Stimulated activated naive B cell treated with anti-CD40 and anti-IgM and Interleukin-4, amounts not matched to agents 10 μg/mL and 1 μg/mL and 100 μg/mL, for 72 hours (primary cell): ENCODE measurements around the gene CALML5.

ENCODE experiments used
- ATAC-seq, 2 donors: fragments of 150-1000 bp; cut with Tn5 transposase; replicated peaks; 2 replicates each; pipeline ENCODE4 v1.10.0; 2021; ENCODE audit warnings: moderate library complexity in 1 of 2
- DNase-seq: peaks from one replicate; pipeline ENCODE4 v3.0.0; 2021
- H3K27ac Mint-ChIP-seq: one replicate; pipeline ENCODE4 v1.8.0; 2022; ENCODE audit warnings: mild to moderate bottlenecking, mixed read lengths
- H3K27me3 Mint-ChIP-seq, 2 donors: one replicate each; pipeline ENCODE4 v1.8.0; 2022; ENCODE audit warnings: mixed read lengths in 2 of 2
- H3K36me3 Mint-ChIP-seq, 2 donors: one replicate each; pipeline ENCODE4 v1.8.0; 2022; ENCODE audit warnings: mixed read lengths in 2 of 2, mild to moderate bottlenecking in 1 of 2
- H3K4me1 Mint-ChIP-seq, 2 donors: one replicate each; pipeline ENCODE4 v1.8.0; 2022; ENCODE audit warnings: mixed read lengths in 2 of 2, mild to moderate bottlenecking in 1 of 2
- H3K4me3 Mint-ChIP-seq, 2 donors: one replicate each; pipeline ENCODE4 v1.8.0; 2022; ENCODE audit warnings: mild to moderate bottlenecking in 2 of 2, mixed read lengths in 2 of 2, moderate library complexity in 1 of 2
- H3K9me3 Mint-ChIP-seq, 2 donors: one replicate each; pipeline ENCODE4 v1.8.0; 2022; ENCODE audit warnings: mixed read lengths in 2 of 2, mild to moderate bottlenecking in 1 of 2

Gene CALML5

GRCh38 chr10:5528989-5529701 lies 29.8 kb upstream of the CALML5 start:
- ATAC-seq (no peak), DNase-seq (no peak)
- no peak overlapping the region for H3K4me3 Mint-ChIP-seq
- no peaks in the 10 kb centered on the region for H3K36me3 Mint-ChIP-seq
- H3K9me3 Mint-ChIP-seq: no peaks in the 10 kb centered on the region
- no peak overlapping the region for H3K27ac Mint-ChIP-seq
- no peaks in the 10 kb centered on the region for H3K4me1 Mint-ChIP-seq
- peaks cover 8 to 15% of the 10 kb centered on the region in 2 donors for H3K27me3 Mint-ChIP-seq

GRCh38 chr10:5527332-5528200 lies 28.2 kb upstream of the CALML5 start:
- Mint-ChIP-seq H3K36me3 (no peaks in the 10 kb centered on the region), H3K4me1 (no peaks in the 10 kb centered on the region), H3K27ac (no peak overlapping the region), H3K27me3 (peaks cover 15 to 24% of the 10 kb centered on the region in 2 donors), H3K9me3 (no peaks in the 10 kb centered on the region), H3K4me3 (no peak overlapping the region)
- DNase-seq (no peak), ATAC-seq (no peak)

GRCh38 chr10:5526691-5527331 lies 27.4 kb upstream of the CALML5 start:
- Mint-ChIP-seq H3K4me1 (no peaks in the 10 kb centered on the region), H3K27ac (no peak overlapping the region), H3K4me3 (no peak overlapping the region), H3K9me3 (no peaks in the 10 kb centered on the region), H3K36me3 (no peaks in the 10 kb centered on the region), H3K27me3 (peaks cover 15 to 24% of the 10 kb centered on the region in 2 donors)
- no peak for ATAC-seq
- no peak for DNase-seq

- no peaks in the 10 kb centered on the region for H3K9me3 Mint-ChIP-seq
- H3K4me3 Mint-ChIP-seq: no peak overlapping the region
- no peak overlapping the region for H3K27ac Mint-ChIP-seq
- DNase-seq: no peak
- ATAC-seq: no peak
- no peaks in the 10 kb centered on the region for H3K4me1 Mint-ChIP-seq
- H3K27me3 Mint-ChIP-seq: peaks cover 15 to 24% of the 10 kb centered on the region in 2 donors
- H3K36me3 Mint-ChIP-seq: no peaks in the 10 kb centered on the region
Measured at GRCh38 chr10:5525561-5526341, 26.4 kb upstream of the CALML5 start.

GRCh38 chr10:5524641-5525560 lies 25.5 kb upstream of the CALML5 start, which contains the start of gene CALML3:
TSS of gene CALML3 (plus strand) at chr10:5524961. CDS start at chr10:5525086, 125 bp downstream.
- Mint-ChIP-seq H3K4me1 (no peaks in the 10 kb centered on the region), H3K27ac (no peak within 1 kb of the TSS), H3K27me3 (peaks cover 15 to 24% of the 10 kb centered on the region in 2 donors), H3K9me3 (no peaks in the 10 kb centered on the region), H3K36me3 (no peaks in the 10 kb centered on the region), H3K4me3 (no peak within 1 kb of the TSS)
- ATAC-seq (no peak), DNase-seq (no peak)

GRCh38 chr10:5523796-5524574 lies 24.6 kb upstream of the CALML5 start:
- Mint-ChIP-seq H3K4me1 (no peaks in the 10 kb centered on the region), H3K4me3 (no peak overlapping the region), H3K9me3 (no peaks in the 10 kb centered on the region), H3K36me3 (no peaks in the 10 kb centered on the region), H3K27me3 (peaks cover 15 to 24% of the 10 kb centered on the region in 2 donors), H3K27ac (no peak overlapping the region)
- ATAC-seq: no peak
- no peak for DNase-seq

GRCh38 chr10:5522913-5523560 lies 23.7 kb upstream of the CALML5 start:
- DNase-seq (no peak), ATAC-seq (no peak)
- Mint-ChIP-seq H3K4me1 (no peaks in the 10 kb centered on the region), H3K9me3 (no peaks in the 10 kb centered on the region), H3K4me3 (no peak overlapping the region), H3K27me3 (peaks cover 15 to 24% of the 10 kb centered on the region in 2 donors), H3K36me3 (no peaks in the 10 kb centered on the region), H3K27ac (no peak overlapping the region)

- ATAC-seq (no peak), DNase-seq (no peak)
- Mint-ChIP-seq H3K4me1 (no peaks in the 10 kb centered on the region), H3K27ac (no peak overlapping the region), H3K9me3 (no peaks in the 10 kb centered on the region), H3K4me3 (no peak overlapping the region), H3K36me3 (no peaks in the 10 kb centered on the region), H3K27me3 (peaks cover 19 to 20% of the 10 kb centered on the region in 2 donors)
Measured at GRCh38 chr10:5519054-5519453, 19.7 kb upstream of the CALML5 start.

GRCh38 chr10:5518143-5518542 lies 18.8 kb upstream of the CALML5 start:
- no peak for DNase-seq

GRCh38 chr10:5517546-5517945 lies 18.2 kb upstream of the CALML5 start:
- Mint-ChIP-seq H3K27me3 (peaks cover 14 to 15% of the 10 kb centered on the region in 2 donors), H3K9me3 (no peaks in the 10 kb centered on the region)

More at GRCh38 chr10:5518143-5518542, 18.8 kb upstream of the CALML5 start:
- H3K27ac Mint-ChIP-seq: no peak overlapping the region
- H3K4me3 Mint-ChIP-seq: no peak overlapping the region
- H3K4me1 Mint-ChIP-seq: no peaks in the 10 kb centered on the region
- no peaks in the 10 kb centered on the region for H3K9me3 Mint-ChIP-seq
- no peaks in the 10 kb centered on the region for H3K36me3 Mint-ChIP-seq
- no peak for ATAC-seq
- peaks cover 12 to 14% of the 10 kb centered on the region in 2 donors for H3K27me3 Mint-ChIP-seq

GRCh38 chr10:5515948-5516761 lies 16.8 kb upstream of the CALML5 start:
- H3K4me1 Mint-ChIP-seq: no peaks in the 10 kb centered on the region
- no peak overlapping the region for H3K4me3 Mint-ChIP-seq
- no peaks in the 10 kb centered on the region for H3K9me3 Mint-ChIP-seq
- peaks cover 21 to 22% of the 10 kb centered on the region in 2 donors for H3K27me3 Mint-ChIP-seq
- no peak for DNase-seq
- no peak overlapping the region for H3K27ac Mint-ChIP-seq
- no peaks in the 10 kb centered on the region for H3K36me3 Mint-ChIP-seq
- ATAC-seq: no peak

More at GRCh38 chr10:5517546-5517945, 18.2 kb upstream of the CALML5 start:
- no peaks in the 10 kb centered on the region for H3K36me3 Mint-ChIP-seq
- no peaks in the 10 kb centered on the region for H3K4me1 Mint-ChIP-seq
- DNase-seq (no peak), ATAC-seq (no peak)
- no peak overlapping the region for H3K27ac Mint-ChIP-seq
- H3K4me3 Mint-ChIP-seq: no peak overlapping the region
